Activated CD8-positive, alpha-beta memory T cell treated with anti-CD3 and anti-CD28 coated beads for 48 hours (primary cell): ENCODE measurements around the gene FAM13A.

ENCODE experiments used
- DNase-seq, 3 experiments: peaks; one replicate each; pipeline ENCODE4 v3.0.0-alpha.2; 2020; ENCODE audit warnings: low read depth in 2 of 3, low spot score in 2 of 3

The FAM13A gene

DNA sequence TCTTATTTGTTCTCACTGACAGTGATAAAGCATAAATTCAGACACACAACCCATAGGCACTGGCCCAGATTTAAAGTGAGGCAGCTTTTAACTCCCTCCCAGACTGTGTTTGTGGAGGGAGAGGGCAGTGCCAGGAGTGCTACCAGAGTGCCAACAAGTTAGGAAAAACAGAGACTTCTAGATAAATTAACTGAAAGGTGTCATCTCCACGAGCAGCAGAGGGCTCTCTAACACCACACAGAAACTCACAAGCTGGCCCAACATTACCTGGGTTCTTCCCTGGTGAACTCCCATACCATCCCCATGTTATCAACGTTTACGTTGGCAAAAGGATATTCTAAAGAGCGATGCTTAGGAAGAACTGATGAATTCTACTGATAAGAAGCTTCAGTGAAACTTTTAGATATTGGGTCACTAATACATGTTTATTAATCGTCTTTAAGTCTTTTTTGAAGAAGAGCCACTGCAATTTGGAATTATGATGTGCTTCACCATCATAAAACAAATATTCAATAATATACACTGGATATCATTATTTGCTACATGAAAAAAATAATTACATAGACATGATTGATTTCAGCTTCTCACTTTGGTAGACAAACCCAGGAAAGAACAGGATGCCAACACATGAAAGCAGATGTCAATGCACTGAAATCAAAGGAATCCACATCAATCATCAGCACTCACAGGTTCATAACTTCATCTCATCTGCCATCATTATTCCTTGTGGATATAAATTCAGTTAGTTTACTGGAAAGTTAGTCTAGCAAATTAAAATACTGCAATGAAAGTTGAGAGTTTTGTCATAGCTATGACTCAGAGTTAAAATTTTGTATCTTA lies 238.1 kb downstream of the FAM13A start:
- DNase-seq = no peak

- DNase-seq = no peak
Measured at GRCh38 chr4:88817740-88818139, 239.2 kb downstream of the FAM13A start.

GRCh38 chr4:88816360-88816759 lies 240.6 kb downstream of the FAM13A start:
- DNase-seq = no peak

DNA sequence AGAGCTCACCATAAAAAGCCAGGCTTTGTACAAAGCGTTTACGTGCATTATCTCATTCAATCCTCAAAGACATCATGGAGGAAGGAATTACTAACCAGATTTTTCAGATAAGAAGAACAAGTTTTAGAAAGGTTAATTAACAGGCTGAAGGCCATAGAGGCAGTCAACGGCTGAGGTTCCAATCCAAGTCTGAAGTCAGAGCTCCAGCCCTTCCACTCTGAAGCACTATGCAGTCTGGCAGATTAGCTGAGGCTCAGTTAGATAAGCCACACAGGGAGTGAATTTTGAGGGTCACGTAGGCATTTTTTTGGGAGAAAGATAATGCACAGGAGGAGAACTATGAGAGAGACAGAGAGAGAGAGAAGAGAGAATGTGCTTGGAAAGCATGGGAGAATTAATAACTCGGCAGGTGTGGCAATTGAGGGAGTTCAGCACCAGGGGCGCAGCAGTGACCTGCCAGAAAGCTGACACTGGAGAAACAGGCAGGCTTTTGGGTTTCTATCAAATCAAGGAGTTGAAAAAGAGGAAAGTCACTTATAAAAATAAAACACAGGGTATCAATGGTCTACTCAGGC lies 242.9 kb downstream of the FAM13A start:
- no peak for DNase-seq

GRCh38 chr4:88813013-88813412 lies 244.0 kb downstream of the FAM13A start:
- DNase-seq = no peak

DNA sequence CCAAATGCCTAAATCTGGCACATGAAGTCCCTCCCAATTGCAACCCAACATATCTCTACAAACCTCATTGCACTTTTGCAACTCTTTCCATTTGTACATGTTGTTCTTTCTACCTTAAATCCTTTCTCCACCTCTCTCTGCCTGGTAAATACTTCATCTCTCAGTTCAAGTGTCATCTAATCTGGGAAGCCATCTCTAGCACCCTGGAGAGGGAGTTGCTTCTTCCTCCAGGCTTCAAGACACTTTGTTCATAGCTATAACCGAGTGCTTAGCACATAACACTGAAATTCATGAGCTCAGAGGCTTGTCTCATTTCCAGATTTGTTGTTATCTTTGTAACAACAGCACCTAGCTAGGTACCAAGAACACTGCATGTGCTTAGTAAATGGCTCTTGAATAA lies 244.6 kb downstream of the FAM13A start:
- no peak for DNase-seq

- no peak for DNase-seq
Measured at GRCh38 chr4:88811904-88812303, 245.1 kb downstream of the FAM13A start.

- no peak for DNase-seq
Measured at GRCh38 chr4:88810325-88810724, 246.7 kb downstream of the FAM13A start.

GRCh38 chr4:88809576-88810219 lies 247.3 kb downstream of the FAM13A start:
- DNase-seq = no peak

GRCh38 chr4:88809101-88809500 lies 247.9 kb downstream of the FAM13A start:
- no peak for DNase-seq

DNA sequence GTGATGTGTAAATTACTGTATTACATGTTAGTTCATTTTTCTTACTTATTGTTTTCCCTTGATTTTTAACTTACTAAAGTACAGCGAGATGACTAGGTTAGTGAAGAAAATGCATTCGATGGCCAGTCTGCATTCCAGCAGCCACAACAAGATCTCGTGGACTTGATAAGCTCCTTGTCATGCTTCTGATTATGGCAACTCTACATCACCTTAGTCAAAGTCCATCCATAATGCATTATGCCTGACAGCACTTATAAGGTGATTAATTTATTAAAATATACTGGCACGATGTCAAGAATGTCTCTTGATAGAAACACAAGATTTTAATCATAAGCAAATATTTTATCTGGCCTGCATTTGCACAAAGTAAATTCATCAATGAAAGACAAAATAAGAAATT lies 249.5 kb downstream of the FAM13A start:
- no peak for DNase-seq

GRCh38 chr4:88804234-88804633 lies 252.8 kb downstream of the FAM13A start:
- no peak for DNase-seq

GRCh38 chr4:88803600-88804096 lies 253.3 kb downstream of the FAM13A start:
- DNase-seq = no peak

- no peak for DNase-seq
Measured at GRCh38 chr4:88802585-88803286, 254.2 kb downstream of the FAM13A start.

GRCh38 chr4:88802138-88802537 lies 254.8 kb downstream of the FAM13A start:
- no peak for DNase-seq

GRCh38 chr4:88799900-88800299 lies 257.1 kb downstream of the FAM13A start:
- DNase-seq = no peak

GRCh38 chr4:88797725-88798124 lies 259.3 kb downstream of the FAM13A start:
- DNase-seq = no peak

DNA sequence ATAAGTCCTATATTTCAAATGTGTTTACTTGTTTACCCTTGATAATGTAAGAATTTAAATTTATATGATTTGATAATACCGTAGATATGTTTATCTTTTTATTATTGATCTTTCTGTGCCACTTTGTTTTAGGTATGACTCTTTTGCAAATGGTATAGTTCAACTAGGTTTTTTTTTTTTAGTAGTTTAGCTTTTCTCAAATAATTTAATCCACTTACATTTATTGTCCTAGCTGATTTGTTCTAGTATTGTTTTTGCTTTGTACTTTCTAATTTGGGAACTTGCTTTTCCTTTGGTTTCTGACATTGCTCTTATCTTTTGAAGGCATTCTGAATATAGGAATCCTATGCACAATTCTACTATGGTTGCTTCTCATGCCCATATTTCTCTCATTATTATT lies 260.4 kb downstream of the FAM13A start:
- no peak for DNase-seq

GRCh38 chr4:88794952-88795351 lies 262.0 kb downstream of the FAM13A start:
- DNase-seq = no peak

- no peak for DNase-seq
Measured at GRCh38 chr4:88794087-88794690, 262.8 kb downstream of the FAM13A start.

DNA sequence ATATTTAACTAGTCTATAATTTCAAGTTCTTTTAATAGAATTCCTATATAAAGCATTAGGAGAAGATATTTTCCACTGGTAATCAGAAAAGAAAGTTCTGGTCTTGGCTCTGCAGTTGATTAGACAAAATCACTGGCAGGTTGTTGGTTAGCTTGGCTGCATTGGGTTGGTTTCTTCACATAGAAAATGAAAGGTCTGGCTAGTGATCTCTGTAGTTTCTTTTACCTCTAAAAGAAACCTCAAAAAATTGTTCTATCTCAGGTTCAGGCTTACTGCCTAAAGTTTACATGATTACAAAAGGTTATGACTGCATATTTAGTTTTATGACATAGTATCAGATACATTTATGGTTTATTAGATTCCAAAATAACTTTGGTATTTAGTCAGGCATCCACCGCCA lies 263.5 kb downstream of the FAM13A start:
- DNase-seq = no peak
